NCI-H2171 (cell line): ENCODE data around the gene LRRTM3.

Experiments
- DNase-seq: peaks from one replicate; lab custom pipeline; 2025; lab: John Stamatoyannopoulos, UW

LRRTM3 gene

GRCh38 chr10:67119651-67120050, 193.8 kb downstream of the LRRTM3 start:
- DNase-seq: no peak

- no peak for DNase-seq
Observed at GRCh38 chr10:67127441-67127840, 201.6 kb downstream of the LRRTM3 start.

GRCh38 chr10:67140641-67141040, 214.8 kb downstream of the LRRTM3 start:
- no peak for DNase-seq

- DNase-seq: no peak
Observed at GRCh38 chr10:67141300-67141699, 215.5 kb downstream of the LRRTM3 start.

GRCh38 chr10:67144530-67144929, 218.7 kb downstream of the LRRTM3 start:
- DNase-seq: no peak
